ENCODE measurements around the gene OVAAL.

DNA sequence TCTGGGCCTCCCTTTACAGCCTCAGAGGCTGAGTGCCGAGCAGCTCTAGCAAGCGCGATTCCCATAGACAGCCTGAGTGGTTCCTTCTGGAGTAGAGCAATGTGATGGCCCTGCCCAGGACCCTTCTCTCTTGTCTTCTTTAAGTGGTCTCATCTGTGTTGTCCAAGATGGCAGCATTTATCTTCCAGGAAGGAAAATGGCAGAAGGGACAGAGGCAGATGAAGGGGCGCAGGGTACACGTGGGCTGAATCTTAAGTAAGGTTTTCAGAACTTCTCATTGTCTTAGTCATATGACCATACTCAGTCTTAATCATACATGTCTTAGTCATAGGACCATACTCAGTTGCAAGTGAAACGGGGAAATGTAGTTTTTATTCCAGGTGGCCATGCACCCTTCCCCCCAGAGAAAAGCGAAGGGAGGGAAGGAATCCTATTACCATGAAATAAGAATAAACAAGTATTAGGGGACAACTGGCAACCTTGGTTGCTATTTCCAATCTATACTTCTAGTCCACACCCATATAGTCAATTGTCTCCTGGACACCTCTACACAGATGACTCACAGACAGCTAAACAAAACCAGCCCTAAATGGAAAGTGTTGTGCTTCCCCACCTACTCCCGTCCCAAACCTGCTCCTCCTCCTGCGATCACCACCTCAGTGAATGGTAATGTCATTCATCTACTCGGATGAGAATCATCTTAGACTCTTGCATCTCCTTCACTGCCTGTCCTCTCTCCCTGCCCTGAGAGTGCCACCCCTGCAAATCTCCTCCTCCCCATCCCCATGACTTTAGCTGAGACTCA, 13.3 kb downstream of the OVAAL start:
- TF ChIP-seq, protein P1, sequence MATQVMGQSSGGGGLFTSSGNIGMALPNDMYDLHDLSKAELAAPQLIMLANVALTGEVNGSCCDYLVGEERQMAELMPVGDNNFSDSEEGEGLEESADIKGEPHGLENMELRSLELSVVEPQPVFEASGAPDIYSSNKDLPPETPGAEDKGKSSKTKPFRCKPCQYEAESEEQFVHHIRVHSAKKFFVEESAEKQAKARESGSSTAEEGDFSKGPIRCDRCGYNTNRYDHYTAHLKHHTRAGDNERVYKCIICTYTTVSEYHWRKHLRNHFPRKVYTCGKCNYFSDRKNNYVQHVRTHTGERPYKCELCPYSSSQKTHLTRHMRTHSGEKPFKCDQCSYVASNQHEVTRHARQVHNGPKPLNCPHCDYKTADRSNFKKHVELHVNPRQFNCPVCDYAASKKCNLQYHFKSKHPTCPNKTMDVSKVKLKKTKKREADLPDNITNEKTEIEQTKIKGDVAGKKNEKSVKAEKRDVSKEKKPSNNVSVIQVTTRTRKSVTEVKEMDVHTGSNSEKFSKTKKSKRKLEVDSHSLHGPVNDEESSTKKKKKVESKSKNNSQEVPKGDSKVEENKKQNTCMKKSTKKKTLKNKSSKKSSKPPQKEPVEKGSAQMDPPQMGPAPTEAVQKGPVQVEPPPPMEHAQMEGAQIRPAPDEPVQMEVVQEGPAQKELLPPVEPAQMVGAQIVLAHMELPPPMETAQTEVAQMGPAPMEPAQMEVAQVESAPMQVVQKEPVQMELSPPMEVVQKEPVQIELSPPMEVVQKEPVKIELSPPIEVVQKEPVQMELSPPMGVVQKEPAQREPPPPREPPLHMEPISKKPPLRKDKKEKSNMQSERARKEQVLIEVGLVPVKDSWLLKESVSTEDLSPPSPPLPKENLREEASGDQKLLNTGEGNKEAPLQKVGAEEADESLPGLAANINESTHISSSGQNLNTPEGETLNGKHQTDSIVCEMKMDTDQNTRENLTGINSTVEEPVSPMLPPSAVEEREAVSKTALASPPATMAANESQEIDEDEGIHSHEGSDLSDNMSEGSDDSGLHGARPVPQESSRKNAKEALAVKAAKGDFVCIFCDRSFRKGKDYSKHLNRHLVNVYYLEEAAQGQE (tag by site-specific recombination; IDR thresholded peaks at IDR 0.05) = no peak
- TF ChIP-seq, protein P2, sequence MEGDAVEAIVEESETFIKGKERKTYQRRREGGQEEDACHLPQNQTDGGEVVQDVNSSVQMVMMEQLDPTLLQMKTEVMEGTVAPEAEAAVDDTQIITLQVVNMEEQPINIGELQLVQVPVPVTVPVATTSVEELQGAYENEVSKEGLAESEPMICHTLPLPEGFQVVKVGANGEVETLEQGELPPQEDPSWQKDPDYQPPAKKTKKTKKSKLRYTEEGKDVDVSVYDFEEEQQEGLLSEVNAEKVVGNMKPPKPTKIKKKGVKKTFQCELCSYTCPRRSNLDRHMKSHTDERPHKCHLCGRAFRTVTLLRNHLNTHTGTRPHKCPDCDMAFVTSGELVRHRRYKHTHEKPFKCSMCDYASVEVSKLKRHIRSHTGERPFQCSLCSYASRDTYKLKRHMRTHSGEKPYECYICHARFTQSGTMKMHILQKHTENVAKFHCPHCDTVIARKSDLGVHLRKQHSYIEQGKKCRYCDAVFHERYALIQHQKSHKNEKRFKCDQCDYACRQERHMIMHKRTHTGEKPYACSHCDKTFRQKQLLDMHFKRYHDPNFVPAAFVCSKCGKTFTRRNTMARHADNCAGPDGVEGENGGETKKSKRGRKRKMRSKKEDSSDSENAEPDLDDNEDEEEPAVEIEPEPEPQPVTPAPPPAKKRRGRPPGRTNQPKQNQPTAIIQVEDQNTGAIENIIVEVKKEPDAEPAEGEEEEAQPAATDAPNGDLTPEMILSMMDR (tag by site-specific recombination; IDR thresholded peaks at IDR 0.05) = no peak
